ENCODE results near the gene MSMO1. TPM values are rescaled to one million over a fixed set of nuclear protein-coding genes. Genes with fewer than 3 reads are reported as not detected.

The MSMO1 gene
- total and polyA plus RNA-seq, 2 donors (not counting 3 experiments of a cell fraction or from before 2014, with no cell fraction given): 74.3 to 109 TPM

- H2AFZ ChIP-seq (ENCODE audit: low read depth, low read length): no peak overlapping the region
- H3K27me3 ChIP-seq (ENCODE audit: control insufficient read depth in 2 of 2, insufficient read depth in 2 of 2, low read length in 2 of 2): no peaks in the 10 kb centered on the region
- no peak for TF ChIP-seq MAX (IDR thresholded peaks at IDR 0.05; ENCODE audit: insufficient read depth, insufficient read length)
- TF ChIP-seq MYC (IDR thresholded peaks at IDR 0.05; ENCODE audit: low read depth, low read length): no peak
- H3K36me3 ChIP-seq (ENCODE audit: control insufficient read depth in 2 of 2, extremely low read depth in 1 of 2, insufficient read depth in 2 of 2, low read length in 2 of 2): peaks cover 0 to 11% of the 10 kb centered on the region in 2 experiments
- peaks cover 4% of the 10 kb centered on the region for H4K20me1 ChIP-seq (replicated peaks; ENCODE audit: control insufficient read depth, extremely low read depth, insufficient read depth, low read length)
- no peak overlapping the region for H3K27ac ChIP-seq (ENCODE audit: insufficient read depth, low read depth, low read length)
- peaks cover 59% of the 10 kb centered on the region for H3K4me1 ChIP-seq (ENCODE audit: control insufficient read depth, extremely low read depth, insufficient read depth, low read length)
- H3K9me1 ChIP-seq (replicated peaks; ENCODE audit: control insufficient read depth, extremely low read depth, insufficient read depth, low read length): no peaks in the 10 kb centered on the region
- CTCF ChIA-PET: interaction anchor here (1.0 to 8.8 kb wide), 2 partner anchors 43 to 200 kb away, joined by 3 to 50 read pairs; no protein-coding TSS in a partner anchor
- peaks cover 82% of the 10 kb centered on the region for H3K79me2 ChIP-seq (ENCODE audit: control insufficient read depth, insufficient read depth, low read length)
- peak overlapping the region in 1 of 3 experiments; percentile 98 for H3K4me3 ChIP-seq (replicated peaks in 1 of 3; ENCODE audit: insufficient read depth in 1 of 3, low read depth in 1 of 3, low read length in 3 of 3)
- no TSS peak for BruUV-seq (replicated peaks)
- dilution Hi-C loops (cut with MboI; ENCODE audit: extremely low pct_ligation_motif_present, low sequenced_read_pairs): no loop called here
- H3K4me2 ChIP-seq (ENCODE audit: insufficient read depth, low read length): peak overlapping the region; percentile 92
- intact Hi-C loops (cut with micrococcal nuclease): no loop called here
- DNase-seq (ENCODE audit: low read depth, low spot score) (no peak), FAIRE-seq (no peak)
- POLR2A ChIA-PET: interaction anchor here (1.5 kb wide), 1 partner anchor 21 kb away, joined by 3 read pairs; no protein-coding TSS in a partner anchor
- no peak overlapping the region for H3K9ac ChIP-seq (replicated peaks; ENCODE audit: extremely low read depth, insufficient read depth, low read length)
- H3K9me3 ChIP-seq (replicated peaks; ENCODE audit: control insufficient read depth, insufficient read depth, low read length): no peaks in the 10 kb centered on the region
Observed at GRCh38 chr4:165330666-165331065, 3.2 kb downstream of the MSMO1 start.

GRCh38 chr4:165331359-165331758 is 3.9 kb downstream of the MSMO1 start:
- intact Hi-C loops (cut with micrococcal nuclease) (no loop called here), dilution Hi-C loops (cut with MboI; ENCODE audit: extremely low pct_ligation_motif_present, low sequenced_read_pairs) (no loop called here)
- no peak overlapping the region for H3K9ac ChIP-seq (replicated peaks; ENCODE audit: extremely low read depth, insufficient read depth, low read length)
- H3K4me3 ChIP-seq (replicated peaks in 1 of 3; ENCODE audit: insufficient read depth in 1 of 3, low read depth in 1 of 3, low read length in 3 of 3): peak overlapping the region in 1 of 3 experiments; percentile 98
- peaks cover 88% of the 10 kb centered on the region for H3K79me2 ChIP-seq (ENCODE audit: control insufficient read depth, insufficient read depth, low read length)
- ChIA-PET POLR2A (interaction anchor here (1.5 kb wide), 1 partner anchor 22 kb away, joined by 3 read pairs; no protein-coding TSS in a partner anchor), CTCF (interaction anchor here (8.8 kb wide), 1 partner anchor 200 kb away, joined by 50 read pairs; no protein-coding TSS in a partner anchor)
- H4K20me1 ChIP-seq (replicated peaks; ENCODE audit: control insufficient read depth, extremely low read depth, insufficient read depth, low read length): peaks cover 4% of the 10 kb centered on the region
- H3K9me1 ChIP-seq (replicated peaks; ENCODE audit: control insufficient read depth, extremely low read depth, insufficient read depth, low read length): no peaks in the 10 kb centered on the region
- H2AFZ ChIP-seq (ENCODE audit: low read depth, low read length): no peak overlapping the region
- BruUV-seq (replicated peaks): no TSS peak
- H3K9me3 ChIP-seq (replicated peaks; ENCODE audit: control insufficient read depth, insufficient read depth, low read length): no peaks in the 10 kb centered on the region
- no peak for DNase-seq (ENCODE audit: low read depth, low spot score)
- no peaks in the 10 kb centered on the region for H3K27me3 ChIP-seq (ENCODE audit: control insufficient read depth in 2 of 2, insufficient read depth in 2 of 2, low read length in 2 of 2)
- FAIRE-seq: no peak
- TF ChIP-seq GATA2 (IDR thresholded peaks at IDR 0.05; ENCODE audit: insufficient read depth, insufficient read length, low read depth, low read length) (no peak), POLR2A (IDR thresholded peaks at IDR 0.05; ENCODE audit: low read depth, low read length) (no peak), FOS (IDR thresholded peaks at IDR 0.05; ENCODE audit: borderline replicate concordance, insufficient read depth, low read length) (no peak), POLR2AphosphoS5 (IDR thresholded peaks at IDR 0.05; ENCODE audit: insufficient read depth, low read depth, low read length) (no peak), MAX (IDR thresholded peaks at IDR 0.05; ENCODE audit: insufficient read depth, insufficient read length) (no peak), MYC (IDR thresholded peaks at IDR 0.05; ENCODE audit: low read depth, low read length) (no peak), CTCF (IDR thresholded peaks at IDR 0.05; ENCODE audit: extremely low read depth in 1 of 2, insufficient read depth in 1 of 2, low read depth in 1 of 2, low read length in 2 of 2) (no peak), EZH2 (IDR thresholded peaks at IDR 0.05; ENCODE audit: borderline replicate concordance, low read depth, low read length, severe bottlenecking) (no peak), JUN (IDR thresholded peaks at IDR 0.05; ENCODE audit: borderline replicate concordance, insufficient read depth, insufficient read length, low read depth) (no peak)
- peak overlapping the region; percentile 92 for H3K4me2 ChIP-seq (ENCODE audit: insufficient read depth, low read length)
- peaks cover 0 to 11% of the 10 kb centered on the region in 2 experiments for H3K36me3 ChIP-seq (ENCODE audit: control insufficient read depth in 2 of 2, extremely low read depth in 1 of 2, insufficient read depth in 2 of 2, low read length in 2 of 2)
- H3K4me1 ChIP-seq (ENCODE audit: control insufficient read depth, extremely low read depth, insufficient read depth, low read length): peaks cover 53% of the 10 kb centered on the region
- no peak overlapping the region for H3K27ac ChIP-seq (ENCODE audit: insufficient read depth, low read depth, low read length)

Data from endothelial cell of umbilical vein (primary cell).